Measurements from ENCODE around the gene LY86. TPM values are rescaled to one million over a fixed set of nuclear protein-coding genes. Genes with fewer than 3 reads are reported as not detected.

Gene LY86
- total RNA-seq, 1 donor from 2014 or later, result not detected

DNA sequence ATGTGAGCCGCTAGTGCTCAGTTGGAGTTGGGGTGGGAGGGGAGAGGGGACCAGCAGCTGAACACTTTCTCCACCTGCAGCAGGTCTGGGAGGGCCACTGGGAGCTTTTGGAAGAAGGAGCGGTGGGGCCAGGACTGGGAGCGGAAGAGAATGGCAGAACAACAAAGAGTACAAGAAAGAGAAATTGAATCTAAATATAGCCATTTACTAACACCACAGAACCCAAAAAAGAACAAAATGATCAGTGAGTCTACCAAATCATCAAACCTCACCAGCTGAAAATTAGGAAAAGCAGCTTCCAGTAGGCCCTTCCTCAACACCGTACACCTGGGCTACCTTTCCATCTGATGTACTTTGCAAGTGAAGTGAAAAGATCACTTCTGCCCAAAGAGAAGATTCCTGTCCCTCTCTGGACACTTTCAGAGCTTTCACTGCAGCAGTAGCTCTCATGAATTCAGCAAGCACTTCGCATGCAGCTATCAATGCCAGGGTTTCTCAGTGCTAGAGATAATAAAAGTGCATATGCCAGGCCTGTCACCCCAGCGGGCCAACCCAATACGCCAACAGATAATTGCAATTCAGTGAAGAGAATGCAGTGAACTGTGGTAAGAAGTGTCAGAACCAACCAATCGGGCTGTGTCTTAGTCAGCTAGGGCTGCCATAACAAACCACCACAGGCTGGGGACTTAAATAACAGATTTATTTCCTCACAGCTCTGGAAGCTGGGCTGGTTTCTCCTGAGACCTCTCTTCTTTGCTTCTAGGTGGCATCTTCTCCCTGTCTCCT is 597 bp downstream of the LY86 start:
- no peaks in the 10 kb centered on the region for H3K27me3 ChIP-seq
- no peak for DNase-seq (ENCODE audit: low spot score in 2 of 2)
- TF ChIP-seq, protein P1, sequence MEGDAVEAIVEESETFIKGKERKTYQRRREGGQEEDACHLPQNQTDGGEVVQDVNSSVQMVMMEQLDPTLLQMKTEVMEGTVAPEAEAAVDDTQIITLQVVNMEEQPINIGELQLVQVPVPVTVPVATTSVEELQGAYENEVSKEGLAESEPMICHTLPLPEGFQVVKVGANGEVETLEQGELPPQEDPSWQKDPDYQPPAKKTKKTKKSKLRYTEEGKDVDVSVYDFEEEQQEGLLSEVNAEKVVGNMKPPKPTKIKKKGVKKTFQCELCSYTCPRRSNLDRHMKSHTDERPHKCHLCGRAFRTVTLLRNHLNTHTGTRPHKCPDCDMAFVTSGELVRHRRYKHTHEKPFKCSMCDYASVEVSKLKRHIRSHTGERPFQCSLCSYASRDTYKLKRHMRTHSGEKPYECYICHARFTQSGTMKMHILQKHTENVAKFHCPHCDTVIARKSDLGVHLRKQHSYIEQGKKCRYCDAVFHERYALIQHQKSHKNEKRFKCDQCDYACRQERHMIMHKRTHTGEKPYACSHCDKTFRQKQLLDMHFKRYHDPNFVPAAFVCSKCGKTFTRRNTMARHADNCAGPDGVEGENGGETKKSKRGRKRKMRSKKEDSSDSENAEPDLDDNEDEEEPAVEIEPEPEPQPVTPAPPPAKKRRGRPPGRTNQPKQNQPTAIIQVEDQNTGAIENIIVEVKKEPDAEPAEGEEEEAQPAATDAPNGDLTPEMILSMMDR (IDR thresholded peaks at IDR 0.05), result no peak
- no peaks in the 10 kb centered on the region for H3K36me3 ChIP-seq
- intact Hi-C loops (cut with DNase I), result no loop called here
- H3K4me1 ChIP-seq, result no peaks in the 10 kb centered on the region
- no peaks in the 10 kb centered on the region for H3K9me3 ChIP-seq
- peak overlapping the region in 1 of 2 donors; percentile 9 for H3K4me3 ChIP-seq
- no peak overlapping the region for H3K27ac ChIP-seq

DNA sequence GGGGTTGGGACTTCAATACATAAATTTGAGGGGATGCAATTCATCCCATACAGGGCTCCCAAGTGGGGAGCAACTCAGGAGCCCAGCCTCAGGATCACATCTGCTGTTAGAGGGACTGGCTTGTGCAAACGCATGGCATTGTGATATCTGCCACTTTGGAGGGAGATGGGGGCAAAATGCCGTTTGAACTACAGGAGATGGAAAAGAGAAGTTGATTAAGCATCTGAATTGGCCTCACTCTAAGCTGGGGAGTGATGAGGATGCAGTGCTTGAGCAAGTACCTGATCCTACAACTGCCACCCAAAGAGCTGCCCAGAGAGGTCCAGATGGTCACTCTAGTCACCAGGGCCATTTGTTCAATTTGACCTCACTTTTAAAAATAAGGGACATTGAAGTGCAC is 2.0 kb downstream of the LY86 start:
- H3K9me3 ChIP-seq, result no peaks in the 10 kb centered on the region
- H3K27me3 ChIP-seq, result no peaks in the 10 kb centered on the region
- H3K4me3 ChIP-seq, result no peak overlapping the region
- no peaks in the 10 kb centered on the region for H3K36me3 ChIP-seq
- no peak for DNase-seq (ENCODE audit: low spot score in 2 of 2)
- intact Hi-C loops (cut with DNase I), result no loop called here
- TF ChIP-seq, protein P1 (IDR thresholded peaks at IDR 0.05), result no peak
- no peak overlapping the region for H3K27ac ChIP-seq
- H3K4me1 ChIP-seq, result no peaks in the 10 kb centered on the region

DNA sequence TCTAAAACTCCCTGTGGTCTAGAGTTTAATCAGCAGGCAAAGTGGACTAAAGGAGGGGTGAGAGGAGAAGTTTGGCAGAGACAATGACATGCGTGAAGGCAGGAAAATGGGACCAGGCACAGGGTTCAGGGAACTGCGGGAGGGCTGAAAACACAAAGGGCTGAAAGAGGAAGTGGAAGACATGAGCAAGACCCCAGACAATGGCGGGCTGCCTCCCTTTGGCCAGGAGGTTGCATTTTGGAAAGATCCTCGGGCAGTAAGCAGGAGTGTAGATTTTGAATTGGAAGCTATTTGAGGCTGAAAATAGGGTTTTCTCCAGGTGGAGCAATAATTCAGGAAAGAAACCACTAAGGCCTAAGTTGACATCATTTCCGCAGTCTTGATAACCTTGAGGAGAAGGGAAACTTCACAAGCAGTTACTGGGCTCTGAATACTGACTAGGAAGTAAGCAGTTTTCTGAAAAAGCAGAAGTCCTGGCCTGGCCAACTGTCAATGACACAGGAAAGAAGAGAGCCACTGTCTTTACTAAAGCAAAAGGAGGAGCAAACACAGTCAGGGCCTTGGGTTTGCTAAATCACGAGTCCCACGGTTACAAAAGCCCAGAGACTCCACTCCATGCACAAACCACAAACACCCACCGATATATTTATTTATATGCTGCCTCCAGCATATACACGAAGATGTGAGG is 3.4 kb downstream of the LY86 start:
- Histone ChIP-seq H3K4me1 (no peaks in the 10 kb centered on the region), H3K9me3 (no peaks in the 10 kb centered on the region), H3K36me3 (no peaks in the 10 kb centered on the region), H3K4me3 (no peak overlapping the region), H3K27me3 (no peaks in the 10 kb centered on the region), H3K27ac (peak overlapping the region in 1 of 2 donors; percentile 34)
- intact Hi-C loops (cut with DNase I), result no loop called here
- peak in 1 of 2 donors; percentile 71 for DNase-seq (ENCODE audit: low spot score in 2 of 2)
- TF ChIP-seq, protein P1 (IDR thresholded peaks at IDR 0.05), result no peak

DNA sequence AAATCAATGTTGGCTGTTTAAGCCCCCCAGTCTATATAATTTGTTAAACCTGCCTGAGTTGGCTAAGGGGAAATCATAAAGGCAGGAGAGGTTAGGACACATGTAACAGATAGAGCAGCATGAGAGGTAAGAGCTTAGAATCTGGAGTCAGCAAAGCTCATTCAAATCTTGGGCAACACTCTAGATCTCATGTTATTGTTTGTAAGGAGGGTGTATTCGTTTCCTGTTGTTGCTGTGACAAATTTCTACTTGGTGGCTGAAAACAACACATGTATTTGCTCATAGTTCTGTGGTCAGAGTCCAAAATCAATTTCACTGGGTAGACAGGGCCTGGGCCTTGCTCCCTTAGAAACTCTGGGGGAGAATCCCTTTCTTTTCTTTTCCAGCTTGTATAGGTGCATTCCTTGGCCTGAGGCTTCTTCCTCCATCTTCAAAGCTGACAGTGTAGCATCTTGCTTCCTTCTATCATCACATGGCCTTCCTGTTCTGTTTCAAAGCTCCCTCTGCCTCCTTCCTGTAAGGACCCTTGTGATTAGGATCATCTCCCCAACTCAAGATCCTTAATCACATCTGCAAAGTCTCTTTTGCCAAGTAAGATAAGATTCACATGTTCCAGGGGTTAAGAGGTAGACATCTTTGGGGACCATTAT is 4.4 kb downstream of the LY86 start:
- TF ChIP-seq, protein P1 (IDR thresholded peaks at IDR 0.05), result no peak
- Histone ChIP-seq H3K36me3 (no peaks in the 10 kb centered on the region), H3K27me3 (no peaks in the 10 kb centered on the region), H3K9me3 (no peaks in the 10 kb centered on the region), H3K4me3 (no peak overlapping the region), H3K27ac (peak overlapping the region; percentile 32 to 34), H3K4me1 (no peaks in the 10 kb centered on the region)
- intact Hi-C loops (cut with DNase I), result no loop called here
- no peak for DNase-seq (ENCODE audit: low spot score in 2 of 2)

DNA sequence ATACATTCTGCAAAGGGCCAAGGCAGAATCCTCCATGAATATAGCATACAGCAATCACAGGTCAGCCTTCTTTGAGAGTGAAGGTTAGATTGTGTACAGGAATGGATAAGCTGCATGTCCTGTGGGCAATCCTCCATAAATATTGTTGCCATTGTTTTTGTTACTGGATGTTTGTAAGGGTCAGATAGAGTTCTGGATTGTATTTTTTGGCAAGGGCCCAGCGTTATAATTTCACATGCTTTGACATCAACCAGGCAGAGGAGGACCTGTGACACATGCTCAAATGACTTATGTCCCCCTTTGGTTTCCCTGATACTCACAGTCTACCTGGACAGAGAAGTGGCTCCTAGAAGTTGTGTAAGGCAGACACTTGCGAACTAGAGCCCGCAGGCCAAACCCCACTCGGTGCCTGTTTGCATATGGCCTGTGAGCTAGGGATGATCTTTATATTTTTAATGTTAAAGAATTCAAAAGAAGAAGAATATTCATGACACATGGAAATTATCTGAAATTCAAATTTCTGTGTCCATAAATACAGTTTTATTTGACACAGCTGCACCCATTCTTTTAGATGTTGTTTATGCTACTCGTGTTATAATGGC is 5.4 kb downstream of the LY86 start:
- intact Hi-C loops (cut with DNase I), result no loop called here

More for the DNA sequence above, 5.4 kb downstream of the LY86 start:
- Histone ChIP-seq H3K9me3 (no peaks in the 10 kb centered on the region), H3K36me3 (no peaks in the 10 kb centered on the region), H3K27ac (no peak overlapping the region), H3K4me3 (no peak overlapping the region), H3K4me1 (no peaks in the 10 kb centered on the region), H3K27me3 (no peaks in the 10 kb centered on the region)
- TF ChIP-seq, protein P1 (IDR thresholded peaks at IDR 0.05), result no peak
- DNase-seq (ENCODE audit: low spot score in 2 of 2), result no peak
